GM11168 (cell line): ENCODE data around the gene RAI14.

Source experiments
- in situ Hi-C: fragments of 300-500 bp; cut with MboI; formaldehyde crosslinking; loops from one replicate; pipeline ENCODE4 v1.12.0; 2022; ENCODE audit warnings: low sequenced_read_pairs; ENCODE audit not compliant: unreplicated experiment

The RAI14 gene

DNA sequence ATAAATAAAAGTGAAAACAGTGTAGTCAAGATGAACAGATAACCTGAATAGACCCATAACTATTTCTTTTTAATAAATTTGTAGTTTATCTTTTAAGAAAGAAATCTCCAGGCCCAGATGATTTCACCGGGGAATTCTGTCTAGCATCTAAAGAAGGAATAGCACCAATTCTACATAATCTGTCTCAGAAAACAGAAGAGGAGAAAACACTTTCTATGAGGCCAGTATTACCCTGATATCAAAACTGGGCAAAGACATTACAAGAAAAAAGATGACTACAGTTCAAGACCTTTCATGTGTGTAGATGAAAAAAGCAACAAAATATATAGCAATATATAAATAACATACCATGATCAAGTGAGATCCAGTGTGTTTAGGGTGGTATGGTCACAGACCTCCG is 214.3 kb downstream of the RAI14 start:
- in situ Hi-C loops, result no loop called here

DNA sequence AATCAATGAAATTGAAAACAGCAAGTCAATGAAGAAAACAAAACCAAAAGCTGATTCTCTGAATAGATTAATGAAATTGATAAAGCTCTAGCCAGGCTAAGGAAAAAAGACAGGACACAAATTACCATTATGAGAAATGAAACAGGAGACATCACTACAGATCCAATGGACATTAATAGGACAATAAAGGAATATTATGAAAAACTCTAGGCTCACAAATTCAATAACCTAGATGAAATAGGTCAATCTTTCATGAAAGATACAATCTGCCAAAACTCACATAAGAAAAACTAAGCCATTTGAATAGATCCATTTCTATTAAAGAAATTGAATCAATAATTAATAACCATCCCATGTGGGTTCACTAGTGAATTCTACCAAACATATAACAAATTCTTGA is 220.1 kb downstream of the RAI14 start:
- in situ Hi-C loops, result loop anchor here (25.0 kb wide), 1 partner anchor 689 kb away; no protein-coding TSS in a partner anchor

DNA sequence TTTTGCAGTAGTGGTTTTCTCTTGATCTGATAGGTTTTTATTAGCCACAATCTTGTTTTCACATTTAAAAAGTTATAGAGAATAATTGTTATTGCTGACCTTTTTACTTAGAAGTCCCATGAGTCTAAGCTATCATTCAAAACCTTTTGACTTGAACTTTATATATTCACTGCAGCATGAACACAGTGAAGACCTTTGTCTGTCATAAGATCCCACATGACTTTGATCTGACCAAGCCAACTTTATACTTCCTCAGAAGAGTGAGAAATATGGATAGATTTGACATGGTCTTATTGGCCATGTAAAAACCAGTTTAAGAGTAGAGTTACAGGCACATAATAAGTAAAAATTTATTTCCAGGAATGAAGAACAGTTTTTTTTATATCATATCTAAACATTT is 225.1 kb downstream of the RAI14 start:
- in situ Hi-C loops, result loop anchor here (25.0 kb wide), 1 partner anchor 694 kb away; no protein-coding TSS in a partner anchor
